Neuronal stem cell (in vitro differentiated cells): ENCODE results near the gene CD48.

Experiments used
- DNase-seq: peaks from one replicate; pipeline ENCODE4 v3.0.0-alpha.2; 2013; ENCODE audit warnings: low spot score
- H2AFZ ChIP-seq: one replicate; pipeline ENCODE4 v1.6.1; 2013; ENCODE audit warnings: mild to moderate bottlenecking, low read length, inconsistent platforms
- H2AK5ac ChIP-seq: 2 replicates; pipeline ENCODE4 v1.6.1; 2013; ENCODE audit warnings: low read depth, mild to moderate bottlenecking, inconsistent platforms, low read length, moderate library complexity, mixed read lengths
- H2BK120ac ChIP-seq: 2 replicates; pipeline ENCODE4 v1.6.1; 2013; ENCODE audit warnings: low read depth, mild to moderate bottlenecking, inconsistent platforms, low read length, moderate library complexity, mixed read lengths
- H2BK12ac ChIP-seq: one replicate; pipeline ENCODE4 v1.6.1; 2013; ENCODE audit warnings: low read length, inconsistent platforms
- H2BK15ac ChIP-seq: 2 replicates; pipeline ENCODE4 v1.6.1; 2013; ENCODE audit warnings: mild to moderate bottlenecking, low read length, inconsistent platforms, mixed read lengths
- H2BK5ac ChIP-seq: one replicate; pipeline ENCODE4 v1.6.1; 2013; ENCODE audit warnings: inconsistent platforms, mild to moderate bottlenecking, low read length, moderate library complexity
- H3K14ac ChIP-seq: one replicate; pipeline ENCODE4 v1.6.1; 2013; ENCODE audit warnings: low read length, inconsistent platforms
- H3K18ac ChIP-seq: 2 replicates; pipeline ENCODE4 v1.6.1; 2013; ENCODE audit warnings: low read length, inconsistent platforms
- H3K23ac ChIP-seq: 2 replicates; pipeline ENCODE4 v1.6.1; 2013; ENCODE audit warnings: low read depth, mild to moderate bottlenecking, mixed read lengths, low read length, inconsistent platforms; ENCODE audit not compliant: poor library complexity
- H3K27ac ChIP-seq: replicated peaks from 3 replicates; pipeline ENCODE4 v1.5.1; 2013; ENCODE audit warnings: low read length, inconsistent platforms
- H3K27me3 ChIP-seq, 3 experiments: 2 replicates each; pipeline ENCODE4 v1.6.1; 2013; ENCODE audit warnings: low read length in 3 of 3, mild to moderate bottlenecking in 2 of 3, inconsistent platforms in 1 of 3, low read depth in 1 of 3, mixed read lengths in 1 of 3, moderate library complexity in 1 of 3; ENCODE audit not compliant: control insufficient read depth in 3 of 3, insufficient read depth in 3 of 3
- H3K36me3 ChIP-seq, 2 donors: replicated peaks in 1 of 2; 2 replicates each; pipeline ENCODE4 v1.6.1; 2013; ENCODE audit warnings: low read length in 2 of 2; ENCODE audit not compliant: control insufficient read depth in 2 of 2, insufficient read depth in 2 of 2
- H3K4ac ChIP-seq: 2 replicates; pipeline ENCODE4 v1.6.1; 2013; ENCODE audit warnings: inconsistent platforms, mild to moderate bottlenecking, low read length, moderate library complexity
- H3K4me1 ChIP-seq, 2 donors: 1 replicate in 1 of 2; 2 replicates in 1 of 2; pipeline ENCODE4 v1.6.1; 2013; ENCODE audit warnings: low read length in 2 of 2, low read depth in 1 of 2; ENCODE audit not compliant: control insufficient read depth in 2 of 2, insufficient read depth in 1 of 2
- H3K4me2 ChIP-seq: one replicate; pipeline ENCODE4 v1.6.1; 2013; ENCODE audit warnings: mild to moderate bottlenecking, low read length, inconsistent platforms; ENCODE audit not compliant: insufficient read depth, poor library complexity, severe bottlenecking
- H3K4me3 ChIP-seq, 2 donors: 2 replicates each; pipeline ENCODE4 v1.5.1; 2013; ENCODE audit warnings: low read length in 2 of 2, mild to moderate bottlenecking in 2 of 2, inconsistent platforms in 1 of 2, moderate library complexity in 1 of 2
- H3K79me1 ChIP-seq: one replicate; pipeline ENCODE4 v1.6.1; 2013; ENCODE audit warnings: low read depth, mild to moderate bottlenecking, inconsistent platforms, low read length, moderate library complexity
- H3K9ac ChIP-seq: one replicate; pipeline ENCODE4 v1.6.1; 2013; ENCODE audit warnings: mild to moderate bottlenecking, low read depth, low read length, inconsistent platforms; ENCODE audit not compliant: poor library complexity
- H3K9me3 ChIP-seq, 2 donors: replicated peaks in 1 of 2; 2 replicates each; pipeline versions ENCODE3 to v1.6.1; 2013; ENCODE audit warnings: low read length in 2 of 2, mild to moderate bottlenecking in 2 of 2, inconsistent platforms in 1 of 2, low read depth in 1 of 2, mixed read lengths in 1 of 2, moderate library complexity in 1 of 2; ENCODE audit not compliant: control insufficient read depth in 2 of 2, insufficient read depth in 1 of 2
- H4K8ac ChIP-seq: one replicate; pipeline ENCODE4 v1.6.1; 2013; ENCODE audit warnings: low read depth, mild to moderate bottlenecking, inconsistent platforms, low read length, moderate library complexity
- H4K91ac ChIP-seq: one replicate; pipeline ENCODE4 v1.6.1; 2013; ENCODE audit warnings: low read length, low read depth, mild to moderate bottlenecking, inconsistent platforms; ENCODE audit not compliant: poor library complexity
- WGBS, 2 donors: extraction: QIAGEN DNeasy Blood & Tissue Kit; methylation state at CpG; one replicate each; pipeline ENCODE4 v1.1.7; 2013; ENCODE audit warnings: missing lambda C conversion rate in 2 of 2, mixed read lengths in 1 of 2; ENCODE audit not compliant: insufficient read length in 2 of 2, insufficient replicate concordance in 1 of 2; ENCODE audit errors: extremely low coverage in 2 of 2; 5-methylcytosine and 5-hydroxymethylcytosine counted together

CD48 gene

GRCh38 chr1:160664573-160665051 lies 47.0 kb downstream of the CD48 start:
- Histone ChIP-seq H3K36me3 (no peaks in the 10 kb centered on the region), H3K4me2 (no peak overlapping the region), H2BK5ac (no peak overlapping the region), H4K8ac (no peak overlapping the region), H4K91ac (no peak overlapping the region), H3K79me1 (no peaks in the 10 kb centered on the region), H3K27me3 (no peaks in the 10 kb centered on the region), H3K9me3 (no peaks in the 10 kb centered on the region), H2BK12ac (no peak overlapping the region), H2BK15ac (no peak overlapping the region), H3K9ac (no peak overlapping the region), H2AFZ (no peak overlapping the region), H3K18ac (no peak overlapping the region), H3K14ac (no peak overlapping the region), H2BK120ac (no peak overlapping the region), H3K4me3 (no peak overlapping the region), H3K27ac (no peak overlapping the region), H3K4ac (no peak overlapping the region), H2AK5ac (no peak overlapping the region), H3K23ac (no peak overlapping the region), H3K4me1 (no peaks in the 10 kb centered on the region)
- no peak for DNase-seq
- WGBS, 2 donors: no CpG with 5 or more reads among the region's 3 CpGs

GRCh38 chr1:160662910-160663309 lies 48.7 kb downstream of the CD48 start:
- WGBS, 2 donors: no CpG with 5 or more reads among the region's 4 CpGs
- Histone ChIP-seq H3K18ac (no peak overlapping the region), H3K36me3 (no peaks in the 10 kb centered on the region), H2AK5ac (no peak overlapping the region), H3K9me3 (no peaks in the 10 kb centered on the region), H2BK15ac (no peak overlapping the region), H2BK120ac (no peak overlapping the region), H4K91ac (no peak overlapping the region), H2BK12ac (no peak overlapping the region), H3K4ac (no peak overlapping the region), H4K8ac (no peak overlapping the region), H3K79me1 (no peaks in the 10 kb centered on the region), H2BK5ac (no peak overlapping the region), H3K27me3 (no peaks in the 10 kb centered on the region), H3K23ac (no peak overlapping the region), H3K4me1 (no peaks in the 10 kb centered on the region), H3K14ac (no peak overlapping the region), H3K9ac (no peak overlapping the region), H3K4me2 (no peak overlapping the region), H2AFZ (no peak overlapping the region), H3K4me3 (no peak overlapping the region), H3K27ac (no peak overlapping the region)
- DNase-seq: no peak

DNA sequence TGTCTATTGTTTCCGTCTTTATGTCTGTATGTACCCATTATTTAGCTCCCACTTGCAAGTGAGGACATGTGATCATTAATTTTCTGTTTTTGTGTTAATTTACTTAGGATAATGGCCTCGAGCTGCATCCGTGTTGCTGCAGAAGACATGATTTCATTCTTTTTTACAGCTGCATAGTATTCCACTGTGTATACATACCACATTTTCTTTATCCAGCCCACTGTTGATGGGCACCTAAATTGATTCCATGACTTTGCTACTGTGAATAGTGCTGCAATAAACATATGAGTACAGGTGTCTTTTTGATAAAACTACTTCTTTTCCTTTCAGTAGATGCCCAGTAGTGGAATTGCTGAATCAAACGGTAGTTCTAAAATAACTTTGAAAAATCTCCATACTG lies 52.1 kb downstream of the CD48 start:
- Histone ChIP-seq H3K27me3 (no peaks in the 10 kb centered on the region), H3K27ac (no peak overlapping the region), H3K4ac (no peak overlapping the region), H2BK5ac (no peak overlapping the region), H2AK5ac (no peak overlapping the region), H3K9me3 (no peaks in the 10 kb centered on the region), H2AFZ (no peak overlapping the region), H3K18ac (no peak overlapping the region), H3K14ac (no peak overlapping the region), H3K4me1 (no peaks in the 10 kb centered on the region), H2BK12ac (no peak overlapping the region), H2BK120ac (no peak overlapping the region), H3K79me1 (no peaks in the 10 kb centered on the region), H3K4me3 (no peak overlapping the region), H4K8ac (no peak overlapping the region), H3K36me3 (no peaks in the 10 kb centered on the region), H2BK15ac (no peak overlapping the region), H3K9ac (no peak overlapping the region), H4K91ac (no peak overlapping the region), H3K23ac (no peak overlapping the region), H3K4me2 (no peak overlapping the region)
- WGBS, 2 donors: no CpG with 5 or more reads among the region's 4 CpGs
- DNase-seq: no peak

DNA sequence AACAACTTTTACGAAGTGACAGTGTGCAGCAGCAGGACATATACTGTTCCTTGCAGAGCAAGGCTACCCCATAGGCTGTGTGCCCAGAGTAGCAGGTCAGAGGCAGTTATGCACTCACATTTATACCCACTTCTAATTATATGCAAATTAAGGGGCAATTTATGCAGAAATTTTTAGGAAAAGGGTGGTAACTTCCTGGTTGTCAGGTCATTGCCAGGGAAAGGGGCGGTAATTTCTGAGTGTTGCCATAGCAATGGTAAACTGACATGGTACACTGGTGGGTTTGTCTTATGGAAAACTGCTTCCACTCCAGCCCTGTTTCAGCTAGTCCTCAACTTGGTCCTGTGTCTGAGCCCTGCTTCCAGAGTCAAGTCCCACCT lies 52.8 kb downstream of the CD48 start:
- no CpG with 5 or more reads among the region's 2 CpGs for WGBS, 2 donors

More for the DNA sequence above, 52.8 kb downstream of the CD48 start:
- Histone ChIP-seq H3K4me2 (no peak overlapping the region), H3K9me3 (no peaks in the 10 kb centered on the region), H3K4me1 (no peaks in the 10 kb centered on the region), H2BK12ac (no peak overlapping the region), H3K79me1 (no peaks in the 10 kb centered on the region), H3K4me3 (no peak overlapping the region), H3K36me3 (no peaks in the 10 kb centered on the region), H2BK120ac (no peak overlapping the region), H3K23ac (no peak overlapping the region), H3K18ac (no peak overlapping the region), H3K9ac (peak overlapping the region; percentile 13), H2AK5ac (no peak overlapping the region), H3K27me3 (no peaks in the 10 kb centered on the region), H2BK5ac (no peak overlapping the region), H2AFZ (no peak overlapping the region), H4K8ac (no peak overlapping the region), H2BK15ac (no peak overlapping the region), H3K27ac (no peak overlapping the region), H3K14ac (no peak overlapping the region), H3K4ac (no peak overlapping the region), H4K91ac (no peak overlapping the region)
- DNase-seq: no peak
